Left ventricle myocardium inferior (tissue), 1 donor: Measurements from ENCODE around the gene TGFBR3. TPM values are rescaled to one million over a fixed set of nuclear protein-coding genes. Genes with fewer than 3 reads are reported as not detected.
"Not testable (repeated sequence)": the region's sequence is repeated elsewhere in the genome, so short reads cannot be mapped to it uniquely, and the experiment has no call there.

Experiments used
- DNase-seq: peaks from one replicate; pipeline ENCODE4 v3.0.0-alpha.2; 2020
- H3K27ac ChIP-seq: fragments of 200-600 bp; replicated peaks from 2 replicates; pipeline ENCODE4 v1.8.0; 2021
- H3K27me3 ChIP-seq: fragments of 200-600 bp; 2 replicates; pipeline ENCODE4 v1.8.0; 2021; ENCODE audit warnings: low read depth
- H3K36me3 ChIP-seq: fragments of 200-600 bp; 2 replicates; pipeline ENCODE4 v1.8.0; 2021
- H3K4me1 ChIP-seq: fragments of 200-600 bp; 2 replicates; pipeline ENCODE4 v1.8.0; 2021
- H3K4me3 ChIP-seq: fragments of 200-600 bp; 2 replicates; pipeline ENCODE4 v1.8.0; 2021; ENCODE audit warnings: mild to moderate bottlenecking, moderate library complexity
- H3K9me3 ChIP-seq: fragments of 200-600 bp; replicated peaks from 2 replicates; pipeline ENCODE4 v1.8.0; 2021
- intact Hi-C: fragments of 100-400 bp; cut with micrococcal nuclease; formaldehyde crosslinking; loops from one replicate; pipeline ENCODE4 v1.11.0; 2022
- total RNA-seq: library from RNA; stranded (reverse); fragmentation: NEBNext Ultra II Directional; extraction: Animal tissue kit (Norgen Biotek cat#: 25700); gene quantifications from one replicate; pipeline ENCODE4 v1.2.1, GENCODE V29; 2021
- TF ChIP-seq, protein P1 (sequence below): fragments of 200-600 bp; IDR thresholded peaks from 2 replicates; pipeline ENCODE4 v1.8.0; 2021; ENCODE audit warnings: antibody characterized with exemption, mild to moderate bottlenecking, borderline replicate concordance
- donor health status: DM: no; HTN: yes; CAD: no; lungs with severe emphysema.

Gene TGFBR3
- total RNA-seq, 1 donor from 2014 or later, result 24.6 TPM

DNA sequence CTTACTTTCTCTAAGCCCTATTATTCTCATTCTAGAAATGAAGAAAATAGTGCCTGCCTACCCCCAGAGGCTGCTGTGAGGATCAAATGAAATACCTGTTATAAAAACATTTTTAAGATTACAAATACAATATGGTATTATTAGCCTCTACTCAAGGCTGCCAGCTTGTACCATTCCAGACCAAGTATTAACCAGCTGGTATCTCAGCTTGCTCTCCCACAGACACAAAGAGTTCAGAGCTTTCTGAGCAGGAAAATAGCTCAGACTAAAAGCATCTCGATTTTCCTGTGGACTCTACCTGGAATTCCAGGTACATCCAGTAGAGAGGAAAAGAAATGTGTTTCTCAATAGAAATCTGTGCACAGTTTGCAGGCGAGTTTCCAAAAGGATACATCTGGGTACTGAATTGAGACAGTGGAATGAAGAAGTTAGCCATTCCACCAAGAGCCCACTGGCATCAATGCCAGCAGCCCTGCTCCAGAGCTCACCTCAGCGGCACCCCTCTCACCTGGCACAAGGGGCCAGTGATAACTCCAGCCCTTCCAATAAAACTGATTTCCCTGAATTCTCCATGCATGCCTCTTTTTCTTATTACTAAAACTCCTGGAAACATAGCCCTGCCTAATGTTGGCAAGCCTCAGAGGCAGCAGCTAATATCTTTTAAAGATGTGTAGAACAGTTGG lies 31.0 kb downstream of the TGFBR3 start:
- H3K27me3 ChIP-seq, result no peaks in the 10 kb centered on the region
- peaks cover 57% of the 10 kb centered on the region for H3K4me1 ChIP-seq
- H3K4me3 ChIP-seq, result no peak overlapping the region
- intact Hi-C loops, result no loop called here
- peaks cover 1% of the 10 kb centered on the region for H3K36me3 ChIP-seq
- DNase-seq, result no peak
- peak overlapping the region; percentile 62 for H3K27ac ChIP-seq
- TF ChIP-seq, protein P1, sequence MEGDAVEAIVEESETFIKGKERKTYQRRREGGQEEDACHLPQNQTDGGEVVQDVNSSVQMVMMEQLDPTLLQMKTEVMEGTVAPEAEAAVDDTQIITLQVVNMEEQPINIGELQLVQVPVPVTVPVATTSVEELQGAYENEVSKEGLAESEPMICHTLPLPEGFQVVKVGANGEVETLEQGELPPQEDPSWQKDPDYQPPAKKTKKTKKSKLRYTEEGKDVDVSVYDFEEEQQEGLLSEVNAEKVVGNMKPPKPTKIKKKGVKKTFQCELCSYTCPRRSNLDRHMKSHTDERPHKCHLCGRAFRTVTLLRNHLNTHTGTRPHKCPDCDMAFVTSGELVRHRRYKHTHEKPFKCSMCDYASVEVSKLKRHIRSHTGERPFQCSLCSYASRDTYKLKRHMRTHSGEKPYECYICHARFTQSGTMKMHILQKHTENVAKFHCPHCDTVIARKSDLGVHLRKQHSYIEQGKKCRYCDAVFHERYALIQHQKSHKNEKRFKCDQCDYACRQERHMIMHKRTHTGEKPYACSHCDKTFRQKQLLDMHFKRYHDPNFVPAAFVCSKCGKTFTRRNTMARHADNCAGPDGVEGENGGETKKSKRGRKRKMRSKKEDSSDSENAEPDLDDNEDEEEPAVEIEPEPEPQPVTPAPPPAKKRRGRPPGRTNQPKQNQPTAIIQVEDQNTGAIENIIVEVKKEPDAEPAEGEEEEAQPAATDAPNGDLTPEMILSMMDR, result no peak
- no peaks in the 10 kb centered on the region for H3K9me3 ChIP-seq

DNA sequence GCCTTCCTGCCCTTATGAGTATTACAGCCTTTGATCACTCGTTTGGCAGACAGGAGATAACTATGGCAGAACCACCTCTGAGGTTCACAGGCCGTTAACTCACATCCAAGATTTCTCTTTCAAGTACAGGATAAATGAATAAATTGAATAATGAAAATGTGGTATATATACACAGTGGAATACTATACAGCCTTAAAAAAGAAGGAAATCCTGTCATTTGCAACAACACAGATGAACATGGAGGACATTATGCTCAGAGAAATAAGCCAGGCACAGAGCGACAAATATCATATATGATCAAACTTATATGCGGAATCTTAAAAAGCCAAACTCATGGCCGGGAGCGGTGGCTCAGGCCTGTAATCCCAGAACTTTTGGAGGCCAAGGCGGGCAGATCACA lies 32.6 kb downstream of the TGFBR3 start:
- TF ChIP-seq, protein P1, result no peak
- no peaks in the 10 kb centered on the region for H3K9me3 ChIP-seq
- H3K27me3 ChIP-seq, result no peaks in the 10 kb centered on the region
- no peaks in the 10 kb centered on the region for H3K36me3 ChIP-seq
- no peak for DNase-seq
- no peak overlapping the region for H3K27ac ChIP-seq
- peaks cover 58% of the 10 kb centered on the region for H3K4me1 ChIP-seq
- H3K4me3 ChIP-seq, result no peak overlapping the region
- intact Hi-C loops, result no loop called here

DNA sequence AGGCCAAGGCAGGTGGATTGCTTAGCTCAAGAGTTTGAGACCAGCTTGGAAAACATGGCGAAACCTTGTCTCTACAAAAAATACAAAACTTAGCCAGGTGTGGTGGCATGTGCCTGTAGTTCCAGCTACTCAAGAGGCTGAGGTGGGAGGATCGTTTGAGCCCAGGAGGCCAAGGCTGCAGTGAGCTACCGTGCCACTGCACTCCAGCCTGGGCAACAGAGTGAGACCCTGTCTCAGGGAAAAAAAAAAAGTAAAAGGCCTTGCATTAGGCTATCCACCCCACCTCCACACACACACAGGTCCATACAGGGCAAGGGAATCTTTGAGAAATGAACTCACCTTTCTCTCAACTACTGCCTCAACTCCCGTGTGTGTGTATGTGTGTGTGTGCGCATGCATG lies 33.9 kb downstream of the TGFBR3 start:
- H3K36me3 ChIP-seq, DNase-seq, H3K9me3 ChIP-seq, H3K27me3 ChIP-seq, intact Hi-C loops, H3K4me3 ChIP-seq: not testable (repeated sequence)
- H3K4me1 ChIP-seq, result peaks cover 72% of the 10 kb centered on the region
- peak overlapping the region; percentile 80 for H3K27ac ChIP-seq

DNA sequence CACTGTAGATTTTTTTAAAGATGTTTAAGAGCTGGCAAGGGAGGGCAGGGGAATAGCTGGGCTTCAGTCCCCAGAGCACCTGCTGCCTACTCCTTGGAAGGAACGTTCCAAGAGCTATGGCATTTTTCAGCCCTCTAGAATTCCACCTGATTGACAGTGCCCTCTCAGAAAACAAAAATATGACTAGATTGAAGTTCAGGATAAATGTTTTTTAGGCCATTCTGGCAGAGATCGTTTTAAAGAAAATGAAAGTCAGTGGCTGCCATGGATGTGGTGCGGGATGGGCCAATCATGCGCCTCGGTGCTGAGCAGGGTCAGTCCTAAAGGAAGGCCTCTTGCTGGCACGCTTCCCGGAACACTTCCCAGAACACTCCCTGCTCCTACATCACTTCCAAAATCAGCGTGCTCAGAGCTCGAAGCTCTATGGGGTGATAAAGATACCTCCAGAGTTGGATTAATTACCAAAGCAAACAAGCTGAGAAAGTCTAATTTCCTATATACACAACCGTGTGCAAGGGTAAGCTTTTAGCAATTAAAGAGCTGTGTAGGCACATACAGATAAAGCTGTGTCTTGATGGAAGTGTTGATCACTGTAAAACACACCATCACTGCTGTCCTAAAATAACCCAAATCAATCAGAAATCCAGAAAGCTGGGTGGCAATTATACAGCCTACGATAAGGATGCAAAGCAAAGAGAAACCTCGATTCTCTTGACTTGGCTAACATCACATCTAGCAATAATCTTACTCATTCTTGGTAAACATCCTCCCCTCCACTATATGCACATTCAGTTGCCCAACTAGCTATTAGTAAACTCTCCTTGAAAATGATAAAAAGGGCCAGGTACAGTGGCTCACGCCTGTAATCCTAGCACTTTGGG lies 34.6 kb downstream of the TGFBR3 start:
- TF ChIP-seq, protein P1, result no peak
- Histone ChIP-seq H3K9me3 (no peaks in the 10 kb centered on the region), H3K4me1 (peaks cover 79% of the 10 kb centered on the region), H3K36me3 (no peaks in the 10 kb centered on the region), H3K27me3 (no peaks in the 10 kb centered on the region), H3K27ac (peak overlapping the region; percentile 80), H3K4me3 (peak overlapping the region; percentile 54)
- DNase-seq, result peak; percentile 95
- intact Hi-C loops, result no loop called here

DNA sequence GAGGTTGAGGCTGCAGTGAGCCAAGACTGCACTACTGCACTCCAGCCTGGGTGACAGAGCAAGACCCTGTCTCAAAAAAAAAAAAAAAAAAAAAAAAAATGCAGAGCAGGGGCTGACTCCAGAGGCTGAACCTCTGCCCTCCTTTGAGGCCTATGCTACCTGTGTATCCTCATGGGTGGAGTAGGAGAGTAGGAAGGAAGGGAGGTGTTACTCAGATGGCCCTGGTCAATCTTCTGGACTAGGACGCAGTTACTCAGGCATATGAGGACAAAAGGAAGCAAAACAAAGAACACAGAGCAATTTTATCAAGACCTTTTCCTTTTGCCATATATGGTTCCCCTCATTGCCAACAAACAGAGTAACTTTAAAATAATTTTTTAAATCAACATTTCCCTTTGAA lies 35.2 kb downstream of the TGFBR3 start:
- peak overlapping the region; percentile 80 for H3K27ac ChIP-seq
- no peaks in the 10 kb centered on the region for H3K9me3 ChIP-seq
- H3K4me1 ChIP-seq, result peaks cover 82% of the 10 kb centered on the region
- H3K36me3 ChIP-seq, result no peaks in the 10 kb centered on the region
- TF ChIP-seq, protein P1, result no peak
- H3K27me3 ChIP-seq, result no peaks in the 10 kb centered on the region
- intact Hi-C loops, result no loop called here
- H3K4me3 ChIP-seq, result peak overlapping the region; percentile 54
- DNase-seq, result no peak

DNA sequence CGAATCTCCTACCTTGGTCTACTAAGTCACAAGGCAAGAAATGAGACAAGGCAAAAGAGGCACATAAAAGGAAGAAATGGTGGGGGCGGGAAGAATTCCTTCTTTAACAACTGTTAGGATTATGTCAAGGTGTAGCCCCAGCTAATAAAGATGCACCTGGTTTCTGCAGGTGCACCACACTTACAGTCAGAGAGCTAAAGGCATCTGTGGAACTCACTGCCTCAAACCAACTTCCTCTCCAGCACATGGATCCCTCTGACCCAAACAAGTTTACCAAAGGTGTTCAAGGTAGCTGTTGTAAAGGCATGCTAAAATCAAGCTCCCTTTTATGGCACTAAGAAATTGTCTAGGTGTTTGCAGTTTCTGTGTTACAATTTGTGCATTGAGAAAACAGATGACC lies 38.1 kb downstream of the TGFBR3 start:
- no peak for DNase-seq
- no peaks in the 10 kb centered on the region for H3K27me3 ChIP-seq
- H3K4me1 ChIP-seq, result peaks cover 77% of the 10 kb centered on the region
- H3K9me3 ChIP-seq, result peaks cover 10% of the 10 kb centered on the region
- H3K36me3 ChIP-seq, result no peaks in the 10 kb centered on the region
- peak overlapping the region; percentile 43 for H3K27ac ChIP-seq
- H3K4me3 ChIP-seq, result no peak overlapping the region
- intact Hi-C loops, result no loop called here
- TF ChIP-seq, protein P1, result no peak
